Hepatocyte (in vitro differentiated cells): ENCODE measurements around the gene TUBAL3. TPM values are rescaled to one million over a fixed set of nuclear protein-coding genes. Genes with fewer than 3 reads are reported as not detected.

Experiments
- DNase-seq: peaks from one replicate; pipeline ENCODE4 v3.0.0-alpha.2; 2016; ENCODE audit warnings: low spot score
- H2AFZ ChIP-seq: fragments of 200-600 bp; sonication (generic); 2 replicates; pipeline ENCODE4 v1.6.0; 2016; ENCODE audit warnings: antibody characterized with exemption, mild to moderate bottlenecking
- H3K27ac ChIP-seq: fragments of 200-600 bp; sonication (generic); 2 replicates; pipeline ENCODE4 v1.5.1; 2016; ENCODE audit warnings: mild to moderate bottlenecking
- H3K27me3 ChIP-seq: fragments of 200-600 bp; sonication (generic); 2 replicates; pipeline ENCODE4 v1.6.1; 2016
- H3K36me3 ChIP-seq: fragments of 200-600 bp; sonication (generic); replicated peaks from 2 replicates; pipeline ENCODE4 v1.5.1; 2016; ENCODE audit warnings: low read depth; ENCODE audit not compliant: insufficient read depth
- H3K4me1 ChIP-seq: fragments of 200-600 bp; sonication (generic); 2 replicates; pipeline ENCODE4 v1.5.1; 2016; ENCODE audit warnings: mild to moderate bottlenecking, moderate library complexity; ENCODE audit not compliant: insufficient read depth
- H3K4me2 ChIP-seq: fragments of 200-600 bp; sonication (generic); 2 replicates; pipeline ENCODE4 v1.6.0; 2016
- H3K4me3 ChIP-seq: fragments of 200-600 bp; sonication (generic); 2 replicates; pipeline ENCODE4 v1.5.1; 2016; ENCODE audit warnings: mild to moderate bottlenecking
- H3K79me2 ChIP-seq: fragments of 200-600 bp; sonication (generic); 2 replicates; pipeline ENCODE4 v1.6.0; 2017; ENCODE audit warnings: mild to moderate bottlenecking
- H3K9me2 ChIP-seq: fragments of 200-600 bp; sonication (generic); replicated peaks from 2 replicates; pipeline ENCODE4 v1.6.0; 2017; ENCODE audit warnings: mild to moderate bottlenecking; ENCODE audit not compliant: insufficient read depth
- H3K9me3 ChIP-seq: fragments of 200-600 bp; sonication (generic); 2 replicates; pipeline ENCODE4 v1.5.1; 2016; ENCODE audit warnings: low read depth, mild to moderate bottlenecking
- H4K20me1 ChIP-seq: fragments of 200-600 bp; sonication (generic); 2 replicates; pipeline ENCODE4 v1.6.0; 2016; ENCODE audit warnings: mild to moderate bottlenecking; ENCODE audit not compliant: insufficient read depth, poor library complexity, severe bottlenecking
- EZH2 ChIP-seq: fragments of 200-600 bp; sonication (generic); IDR thresholded peaks from 2 replicates; pipeline ENCODE4 v1.6.1; 2016; ENCODE audit warnings: antibody characterized with exemption, mild to moderate bottlenecking, borderline replicate concordance
- EZH2phosphoT487 ChIP-seq: fragments of 200-600 bp; sonication (generic); IDR thresholded peaks from one replicate; pipeline ENCODE4 v1.6.1; 2018; ENCODE audit warnings: antibody characterized with exemption, mild to moderate bottlenecking, low read depth, moderate library complexity; ENCODE audit not compliant: unreplicated experiment, severe bottlenecking
- WGBS: methylation state at CpG from one replicate; pipeline ENCODE4 v1.1.6; 2016; ENCODE audit warnings: low lambda C conversion rate; ENCODE audit errors: missing lambda C conversion rate; 5-methylcytosine and 5-hydroxymethylcytosine counted together
- polyA plus RNA-seq: library from polyadenylated mRNA; unstranded; fragments of >200 nt; fragmentation: Nextera tagmentation; extraction: Ambion mirVana; gene quantifications from 2 replicates; pipeline ENCODE4 v1.2.1, GENCODE V29; 2016
- total RNA-seq: library from RNA; depleted of rRNA; stranded (reverse); fragments of >200 nt; gene quantifications from 2 replicates; pipeline ENCODE4 v1.2.3, GENCODE V29; 2014
- TF ChIP-seq, protein P1 (sequence below): fragments of 200-600 bp; sonication (generic); IDR thresholded peaks from 2 replicates; pipeline ENCODE4 v1.5.1; 2016; ENCODE audit warnings: antibody characterized with exemption, mild to moderate bottlenecking; ENCODE audit not compliant: poor library complexity

TUBAL3 gene
- total and polyA plus RNA-seq, 2 experiments from 2014 or later = 0.58 to 1.7 TPM

DNA sequence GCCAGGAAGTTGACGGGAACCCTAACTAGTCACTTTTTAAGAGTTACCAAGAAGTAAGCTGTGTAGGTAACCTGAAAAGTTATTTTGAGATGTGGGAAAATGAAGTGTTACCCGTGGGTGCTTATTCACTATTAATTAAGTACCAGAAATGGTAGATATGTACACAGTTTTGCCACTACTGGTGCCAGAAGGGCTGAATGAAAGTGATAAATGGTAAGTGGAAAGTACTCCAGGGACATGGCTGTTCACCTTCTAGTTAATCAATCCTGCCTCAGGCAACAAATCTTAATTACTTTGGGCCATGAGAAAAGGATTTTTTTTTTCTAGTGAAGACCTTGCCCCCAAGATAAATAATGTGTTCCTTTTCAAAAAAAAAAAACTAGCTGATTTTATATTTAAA is 23.5 kb upstream of the TUBAL3 start:
- H4K20me1 ChIP-seq = no peaks in the 10 kb centered on the region
- H3K27ac ChIP-seq = no peak overlapping the region

DNA sequence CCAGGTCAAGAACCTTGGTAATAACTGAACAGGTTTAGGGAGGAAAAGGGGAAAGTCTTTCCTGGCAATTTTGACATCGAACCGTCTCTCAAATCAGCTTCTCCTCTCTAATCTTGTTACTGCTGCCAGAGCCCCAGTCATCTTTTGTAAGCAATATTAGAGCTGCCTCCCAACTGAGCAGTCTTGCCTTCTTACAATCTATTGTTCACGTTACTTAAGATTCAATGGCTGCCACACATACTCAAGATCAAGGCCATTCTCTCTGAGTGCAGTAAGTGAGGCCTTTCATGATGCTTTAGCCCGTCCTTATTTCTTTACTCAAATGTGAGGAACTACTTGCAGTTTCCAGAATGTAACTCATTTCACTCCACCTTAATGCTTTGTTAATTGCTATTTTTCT is 20.1 kb upstream of the TUBAL3 start:
- peaks cover 46% of the 10 kb centered on the region for H3K79me2 ChIP-seq
- H3K9me3 ChIP-seq = no peaks in the 10 kb centered on the region
- WGBS = 71% methylated on average over 4 of the region's 4 CpGs
- DNase-seq = no peak
- H3K4me3 ChIP-seq = no peak overlapping the region
- H2AFZ ChIP-seq = no peak overlapping the region
- no peaks in the 10 kb centered on the region for H3K9me2 ChIP-seq
- no peaks in the 10 kb centered on the region for H4K20me1 ChIP-seq
- TF ChIP-seq EZH2 (no peak), EZH2phosphoT487 (no peak)
- TF ChIP-seq, protein P1, sequence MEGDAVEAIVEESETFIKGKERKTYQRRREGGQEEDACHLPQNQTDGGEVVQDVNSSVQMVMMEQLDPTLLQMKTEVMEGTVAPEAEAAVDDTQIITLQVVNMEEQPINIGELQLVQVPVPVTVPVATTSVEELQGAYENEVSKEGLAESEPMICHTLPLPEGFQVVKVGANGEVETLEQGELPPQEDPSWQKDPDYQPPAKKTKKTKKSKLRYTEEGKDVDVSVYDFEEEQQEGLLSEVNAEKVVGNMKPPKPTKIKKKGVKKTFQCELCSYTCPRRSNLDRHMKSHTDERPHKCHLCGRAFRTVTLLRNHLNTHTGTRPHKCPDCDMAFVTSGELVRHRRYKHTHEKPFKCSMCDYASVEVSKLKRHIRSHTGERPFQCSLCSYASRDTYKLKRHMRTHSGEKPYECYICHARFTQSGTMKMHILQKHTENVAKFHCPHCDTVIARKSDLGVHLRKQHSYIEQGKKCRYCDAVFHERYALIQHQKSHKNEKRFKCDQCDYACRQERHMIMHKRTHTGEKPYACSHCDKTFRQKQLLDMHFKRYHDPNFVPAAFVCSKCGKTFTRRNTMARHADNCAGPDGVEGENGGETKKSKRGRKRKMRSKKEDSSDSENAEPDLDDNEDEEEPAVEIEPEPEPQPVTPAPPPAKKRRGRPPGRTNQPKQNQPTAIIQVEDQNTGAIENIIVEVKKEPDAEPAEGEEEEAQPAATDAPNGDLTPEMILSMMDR = no peak
- no peaks in the 10 kb centered on the region for H3K27me3 ChIP-seq
- H3K27ac ChIP-seq = no peak overlapping the region
- no peaks in the 10 kb centered on the region for H3K4me1 ChIP-seq
- H3K36me3 ChIP-seq = no peaks in the 10 kb centered on the region
- no peak overlapping the region for H3K4me2 ChIP-seq

More for the DNA sequence above, 23.5 kb upstream of the TUBAL3 start:
- 87% methylated on average over 2 of the region's 2 CpGs for WGBS
- Histone ChIP-seq H3K36me3 (no peaks in the 10 kb centered on the region), H2AFZ (no peak overlapping the region), H3K79me2 (peaks cover 16% of the 10 kb centered on the region), H3K4me2 (no peak overlapping the region), H3K27me3 (no peaks in the 10 kb centered on the region), H3K9me2 (no peaks in the 10 kb centered on the region), H3K4me1 (no peaks in the 10 kb centered on the region), H3K4me3 (no peak overlapping the region), H3K9me3 (no peaks in the 10 kb centered on the region)
- TF ChIP-seq EZH2phosphoT487 = no peak
- TF ChIP-seq, protein P1 = no peak
- TF ChIP-seq EZH2 = no peak
- no peak for DNase-seq

DNA sequence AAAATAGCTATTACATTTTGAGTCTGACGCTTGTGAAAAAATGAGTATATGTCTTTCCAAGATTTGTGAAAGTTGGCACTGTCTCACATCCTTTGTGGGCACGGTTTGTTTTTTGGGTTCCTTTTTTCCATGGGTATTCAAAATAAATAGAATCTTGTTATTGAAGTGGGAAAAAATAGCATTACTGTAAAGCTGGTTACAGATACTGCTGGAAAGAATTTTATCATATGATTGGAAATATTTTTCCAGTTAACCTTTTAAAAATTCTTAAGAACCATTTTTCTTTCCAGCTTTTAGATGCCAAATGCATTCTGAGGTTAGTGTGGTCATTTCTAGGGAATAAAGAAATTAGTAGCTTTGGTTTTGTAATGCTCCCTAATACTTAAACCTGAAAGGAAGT is 19.1 kb upstream of the TUBAL3 start:
- Histone ChIP-seq H3K27me3 (no peaks in the 10 kb centered on the region), H2AFZ (no peak overlapping the region), H3K4me1 (no peaks in the 10 kb centered on the region), H3K9me2 (no peaks in the 10 kb centered on the region), H3K4me3 (no peak overlapping the region), H3K4me2 (no peak overlapping the region), H3K79me2 (peaks cover 56% of the 10 kb centered on the region), H3K36me3 (no peaks in the 10 kb centered on the region), H4K20me1 (no peaks in the 10 kb centered on the region), H3K9me3 (no peaks in the 10 kb centered on the region), H3K27ac (no peak overlapping the region)
- DNase-seq = no peak
- 53% methylated on average over 2 of the region's 2 CpGs for WGBS
- TF ChIP-seq, protein P1 = no peak
- TF ChIP-seq EZH2 (no peak), EZH2phosphoT487 (no peak)

DNA sequence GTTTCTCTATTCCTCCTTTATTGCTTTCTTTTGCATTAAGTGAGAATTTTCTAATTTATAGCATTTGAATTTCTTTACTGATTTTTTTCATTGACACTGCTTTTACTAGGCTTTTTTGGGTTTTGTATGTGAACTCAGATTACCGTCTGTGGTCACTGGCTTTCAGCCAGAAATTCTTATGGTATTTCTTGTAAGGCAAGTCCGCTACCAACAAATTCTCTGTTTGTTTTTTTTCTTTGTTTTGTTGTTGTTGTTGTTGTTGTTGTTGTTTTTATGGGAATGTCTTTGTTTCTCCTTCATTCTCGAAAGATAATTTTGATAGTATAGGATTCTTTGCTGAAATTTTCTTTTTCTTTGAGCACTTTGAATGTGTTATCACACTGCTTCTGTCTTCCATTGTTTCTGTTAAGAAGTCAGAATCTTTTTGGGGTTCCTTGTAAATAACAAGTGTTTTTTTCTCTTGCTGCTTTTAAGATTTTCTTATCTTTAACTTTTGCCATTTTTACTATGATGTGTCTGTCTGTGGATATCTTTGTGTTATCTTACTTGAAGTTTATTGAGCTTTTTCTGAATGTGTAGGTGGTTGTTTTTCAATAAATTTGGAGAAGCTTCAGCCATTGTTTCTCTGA is 15.0 kb upstream of the TUBAL3 start:
- no peaks in the 10 kb centered on the region for H3K36me3 ChIP-seq
- no peak for TF ChIP-seq EZH2phosphoT487
- TF ChIP-seq EZH2 = no peak
- TF ChIP-seq, protein P1 = no peak
- H3K27ac ChIP-seq = no peak overlapping the region
- H3K79me2 ChIP-seq = peaks cover 90% of the 10 kb centered on the region
- no peaks in the 10 kb centered on the region for H4K20me1 ChIP-seq
- DNase-seq = no peak
- no peaks in the 10 kb centered on the region for H3K4me1 ChIP-seq
- H3K27me3 ChIP-seq = no peaks in the 10 kb centered on the region
- WGBS = 88% methylated on average over 3 of the region's 3 CpGs
- no peak overlapping the region for H3K4me3 ChIP-seq
- no peaks in the 10 kb centered on the region for H3K9me2 ChIP-seq
- no peaks in the 10 kb centered on the region for H3K9me3 ChIP-seq
- no peak overlapping the region for H3K4me2 ChIP-seq
- no peak overlapping the region for H2AFZ ChIP-seq
